ENCODE measurements around the gene CCDC88C.

The CCDC88C gene

GRCh38 chr14:91342206-91342760 is 75.3 kb downstream of the CCDC88C start:
- no peak for DNase-seq

DNA sequence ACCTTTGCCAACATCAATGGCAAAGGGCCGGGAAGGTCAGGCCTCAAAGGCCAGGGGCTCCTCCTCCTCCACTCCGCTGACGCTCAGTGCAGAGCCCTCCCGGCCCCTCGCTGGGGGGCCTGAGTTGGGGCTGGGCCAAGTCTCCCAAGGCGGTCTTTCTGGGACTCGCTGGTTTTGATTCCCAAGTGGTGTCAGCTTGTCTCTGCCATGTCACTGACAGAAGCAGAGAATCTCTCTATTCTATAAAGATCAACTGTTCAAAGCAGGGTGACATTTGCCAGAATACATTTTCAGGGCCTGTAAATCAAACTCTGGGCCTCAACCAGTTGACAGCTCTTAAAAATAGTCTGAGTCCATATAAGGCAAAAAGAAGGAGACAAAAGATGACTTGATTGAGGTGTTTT is 75.9 kb downstream of the CCDC88C start:
- no peak for DNase-seq

DNA sequence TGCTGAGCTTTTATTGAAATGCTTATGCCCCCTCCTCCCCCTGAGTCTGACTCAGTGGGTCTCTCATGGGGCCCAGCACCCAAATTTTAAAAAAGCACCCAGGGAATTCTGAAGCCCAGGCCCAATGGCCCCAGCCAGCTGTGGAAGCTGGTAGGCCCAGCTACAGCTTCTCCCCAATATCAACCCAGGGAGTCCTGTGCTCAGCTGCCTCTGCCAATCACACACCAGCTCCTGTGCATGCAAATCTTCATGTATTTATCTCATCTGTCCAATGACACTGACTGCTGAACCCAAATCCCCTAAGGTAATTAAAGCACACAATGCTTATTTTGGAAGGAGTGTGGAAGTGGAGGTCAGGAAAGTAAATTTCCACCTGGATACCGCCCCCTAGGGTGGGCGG is 76.3 kb downstream of the CCDC88C start:
- DNase-seq = no peak

DNA sequence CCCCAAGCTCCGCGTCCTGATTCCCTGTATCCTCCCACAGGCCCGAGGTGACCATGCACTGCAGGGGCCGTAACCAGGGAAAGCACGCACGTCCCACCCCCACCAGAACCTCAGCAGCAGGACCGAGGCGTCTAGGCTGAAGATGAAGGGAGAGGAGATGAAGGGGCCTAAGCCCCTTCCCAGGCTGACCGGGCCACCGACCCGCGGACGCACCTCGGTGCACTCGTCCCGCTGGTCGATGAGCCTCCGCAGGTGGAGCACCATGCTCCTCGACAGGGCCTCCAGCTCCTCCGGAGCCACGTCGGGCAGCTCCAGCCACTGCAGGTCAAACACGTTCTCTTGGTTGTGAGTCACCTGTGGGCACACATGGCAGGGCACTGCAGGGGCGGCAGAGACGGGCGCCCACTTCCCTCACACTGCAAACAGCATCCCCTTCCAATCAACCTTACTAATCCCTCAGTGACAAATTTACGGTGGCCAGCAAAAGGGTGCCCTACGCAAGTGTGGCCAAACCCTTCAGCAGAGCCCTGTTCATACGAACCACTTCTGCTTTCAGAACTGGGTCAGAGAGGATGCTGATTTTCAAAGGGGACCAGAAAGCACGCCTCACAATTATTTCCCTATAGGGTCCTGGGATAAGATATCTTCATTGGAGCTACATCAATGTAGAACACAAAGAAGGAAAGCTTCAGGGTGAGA is 77.8 kb downstream of the CCDC88C start:
- no peak for DNase-seq

GRCh38 chr14:91339076-91339475 is 78.5 kb downstream of the CCDC88C start:
- no peak for DNase-seq

DNA sequence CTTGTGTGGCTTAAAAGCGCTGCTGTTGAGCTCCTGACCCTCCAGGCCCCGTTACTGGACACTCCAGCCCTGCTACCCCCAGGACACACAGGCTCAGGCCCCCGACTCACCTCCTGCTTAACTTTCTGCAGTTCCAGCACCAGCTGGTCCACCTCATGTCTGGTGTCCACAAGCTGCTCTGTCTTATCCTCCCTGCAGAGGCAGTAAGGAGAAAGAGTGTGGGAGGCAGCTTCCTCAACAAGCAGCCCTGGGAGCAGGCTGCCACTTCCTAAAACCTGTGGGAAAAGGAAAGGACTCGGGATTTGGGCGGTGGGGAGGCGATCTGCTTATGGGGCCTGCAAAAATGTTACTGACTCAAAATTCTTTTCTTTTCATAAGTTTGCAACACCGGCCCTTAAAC is 79.2 kb downstream of the CCDC88C start:
- DNase-seq = no peak

DNA sequence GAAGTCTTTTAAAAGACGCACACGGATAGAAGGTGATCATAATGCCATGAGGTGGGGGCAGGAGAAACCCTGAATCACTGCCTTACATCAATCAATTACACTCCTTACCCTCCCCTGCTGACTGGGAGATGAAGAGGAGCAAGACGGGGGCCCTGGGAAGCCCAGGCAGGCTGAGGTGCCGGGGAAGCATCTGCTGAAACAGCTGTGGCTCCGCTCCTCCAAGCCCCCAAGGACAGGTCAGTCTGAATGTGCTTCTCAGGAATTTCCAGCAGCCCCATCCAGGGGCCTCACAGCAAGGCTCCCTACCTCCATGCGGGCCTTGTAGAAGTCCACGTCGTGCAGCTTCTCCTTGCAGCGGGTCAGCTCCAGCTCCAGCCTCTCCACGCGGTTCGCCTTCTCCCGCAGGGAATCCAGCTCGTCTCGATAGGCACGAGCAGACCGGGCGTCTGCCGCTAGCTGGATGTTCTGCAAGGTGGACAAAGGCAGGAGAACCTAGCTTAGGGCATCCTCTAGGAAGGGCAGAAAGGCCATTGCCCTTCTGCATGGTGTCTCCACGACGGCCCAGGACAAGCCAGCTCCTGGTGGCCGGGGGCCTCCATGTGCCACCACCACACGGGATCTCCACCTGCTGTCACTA is 79.8 kb downstream of the CCDC88C start:
- DNase-seq = no peak

GRCh38 chr14:91336093-91336450 is 81.5 kb downstream of the CCDC88C start:
- DNase-seq = no peak

GRCh38 chr14:91335191-91336092 is 82.2 kb downstream of the CCDC88C start:
- DNase-seq = no peak

DNA sequence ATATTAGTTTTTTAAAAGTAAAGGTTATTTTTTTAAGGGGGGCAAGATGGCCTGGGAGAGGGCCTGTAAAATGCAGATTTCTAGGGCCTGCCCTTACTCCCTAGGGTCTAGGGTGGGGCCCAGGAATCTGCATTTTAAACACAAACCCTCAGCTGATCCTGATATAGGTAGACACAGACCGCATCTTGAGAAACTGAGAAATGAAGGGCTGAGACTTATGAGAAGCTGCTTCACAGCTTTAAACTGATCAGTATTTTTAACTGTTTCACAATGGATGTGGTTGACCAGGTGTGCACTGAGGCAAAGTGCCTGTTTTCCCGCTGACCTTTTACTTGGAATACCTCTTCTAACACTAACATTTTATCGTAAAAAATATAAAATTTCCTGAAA is 84.0 kb downstream of the CCDC88C start:
- DNase-seq = no peak

- DNase-seq = no peak
These were observed 84.5 kb downstream of the CCDC88C start for GRCh38 chr14:91332986-91333649.

DNA sequence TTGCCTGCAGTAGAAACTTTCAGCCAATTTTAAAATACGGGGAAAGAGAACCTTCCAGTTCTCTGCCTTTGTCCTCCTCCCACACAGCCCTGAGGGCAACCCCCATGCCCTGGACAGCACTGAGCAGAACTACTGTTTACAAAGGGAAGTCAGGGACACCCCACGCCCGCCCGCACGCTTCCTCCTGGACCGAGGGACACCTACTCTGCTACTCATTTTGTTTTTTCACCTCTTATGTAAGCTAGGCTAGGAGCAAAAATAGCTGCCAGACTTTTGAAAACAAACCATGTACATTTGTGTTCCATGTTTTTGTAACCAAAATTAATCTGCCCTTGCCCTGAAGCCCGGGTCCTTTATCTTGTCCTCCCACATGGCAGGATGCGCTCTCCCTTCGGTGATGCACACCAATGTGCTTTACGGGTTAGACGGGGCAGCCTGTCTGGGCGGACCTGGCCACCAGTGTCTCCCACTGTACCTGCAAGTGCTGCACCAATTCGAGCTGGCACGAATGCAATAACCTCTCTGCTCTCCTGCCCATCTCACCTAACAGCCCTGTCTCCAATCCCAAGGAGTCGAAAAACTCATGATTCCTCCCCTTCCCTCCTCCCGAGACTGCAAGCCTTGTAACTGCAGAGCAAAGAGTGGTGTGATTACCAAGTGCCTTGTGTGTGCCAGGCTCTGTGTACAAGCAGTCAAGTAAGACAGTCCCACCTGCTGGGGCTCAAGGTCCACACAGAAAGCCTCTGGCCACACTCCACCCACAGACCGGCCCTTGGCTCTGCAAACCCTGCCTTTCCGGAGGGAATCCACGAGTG is 85.2 kb downstream of the CCDC88C start:
- no peak for DNase-seq

DNA sequence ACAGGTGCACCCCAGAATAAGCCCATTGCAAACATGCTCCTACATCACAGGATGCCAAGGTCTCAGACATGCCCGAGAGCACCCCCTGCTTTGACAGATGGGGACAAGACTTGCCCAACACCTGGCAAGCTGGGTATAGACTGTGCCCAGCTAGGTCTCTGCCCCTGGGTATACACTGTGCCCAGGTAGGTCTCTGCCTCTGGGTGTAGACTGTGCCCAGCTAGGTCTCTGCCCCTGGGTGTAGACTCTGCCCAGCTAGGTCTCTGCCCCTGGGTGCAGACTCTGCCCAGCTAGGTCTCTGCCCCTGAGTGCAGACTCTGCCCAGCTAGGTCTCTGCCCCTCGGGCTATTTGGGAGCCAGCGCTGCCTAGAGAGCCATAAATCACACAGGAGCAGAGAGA is 85.9 kb downstream of the CCDC88C start:
- no peak for DNase-seq

- no peak for DNase-seq
These were observed 86.8 kb downstream of the CCDC88C start for GRCh38 chr14:91330856-91331255.

DNA sequence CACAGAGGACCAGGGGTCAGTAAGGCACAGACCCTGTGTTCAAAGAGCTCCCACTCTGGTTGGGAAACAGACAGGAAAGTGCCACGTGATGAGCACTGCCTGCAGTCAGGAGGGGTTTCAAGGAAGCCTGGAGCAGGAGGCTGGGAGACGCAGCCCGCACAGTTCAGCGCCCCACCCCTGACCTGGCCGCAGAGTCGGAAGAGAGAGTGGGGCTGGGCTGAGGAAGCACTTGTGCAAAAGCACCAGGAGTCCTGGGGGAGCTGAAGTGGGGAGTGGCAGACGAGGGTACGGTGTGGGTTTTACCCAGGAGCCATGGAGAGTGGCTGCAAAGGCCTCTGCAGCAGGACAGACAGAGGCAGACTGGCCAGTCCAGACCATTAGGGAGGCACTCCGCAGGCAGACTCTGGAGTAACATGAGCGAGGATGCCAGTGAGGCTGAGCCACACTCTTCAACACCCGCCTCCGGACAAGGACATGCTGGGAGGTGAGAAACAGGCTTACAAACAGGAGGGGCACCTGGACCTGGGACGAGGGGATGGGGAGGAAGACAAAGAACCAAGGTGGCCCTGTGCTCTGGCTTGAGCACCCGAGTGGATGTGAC is 87.4 kb downstream of the CCDC88C start:
- no peak for DNase-seq

GRCh38 chr14:91329486-91330014 is 88.1 kb downstream of the CCDC88C start:
- no peak for DNase-seq

GRCh38 chr14:91328313-91329050 is 89.1 kb downstream of the CCDC88C start:
- no peak for DNase-seq

DNA sequence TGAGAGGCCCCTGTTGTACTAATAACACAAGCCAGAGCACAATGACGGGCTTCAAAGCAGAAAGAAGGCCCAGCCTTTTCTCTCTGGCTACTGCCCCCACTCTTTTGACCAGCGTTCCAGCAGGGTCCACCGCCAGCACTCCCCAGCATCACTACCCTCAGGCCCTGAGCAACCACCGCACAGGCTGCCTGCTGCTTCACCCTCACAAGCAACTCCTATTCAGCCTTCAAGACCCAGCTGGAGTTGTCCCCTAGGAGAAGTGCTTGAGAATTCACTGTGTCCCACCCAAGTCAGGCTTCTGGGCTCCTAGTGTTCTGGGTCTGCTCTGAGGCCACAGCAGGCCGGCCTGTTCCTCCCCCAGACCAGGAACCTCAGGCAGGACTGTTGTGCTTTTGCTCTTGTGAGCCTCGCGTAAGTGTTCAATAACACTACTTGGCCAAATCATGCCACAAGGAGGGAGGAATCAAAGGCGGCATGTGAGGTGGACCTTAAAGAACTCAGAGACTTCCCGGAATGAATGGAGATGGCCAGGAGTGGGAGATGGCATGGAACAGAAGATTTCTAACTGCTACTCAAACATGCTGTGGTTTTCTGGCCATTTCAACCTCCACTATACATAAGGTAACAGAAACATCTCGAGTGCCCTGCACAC is 89.8 kb downstream of the CCDC88C start:
- no peak for DNase-seq

GRCh38 chr14:91327250-91327595 is 90.4 kb downstream of the CCDC88C start:
- DNase-seq = no peak
